ENCODE data around the gene ADGRA3. TPM values are rescaled to one million over a fixed set of nuclear protein-coding genes. Genes with fewer than 3 reads are reported as not detected.
"Not testable (repeated sequence)": the region's sequence is repeated elsewhere in the genome, so short reads cannot be mapped to it uniquely, and the experiment has no call there.

ADGRA3 gene
- total RNA-seq, 2 experiments from 2014 or later, result 2.6 to 3.2 TPM

GRCh38 chr4:22408474-22408873 lies 107.4 kb downstream of the ADGRA3 start:
- POLR2A ChIA-PET, result no interaction called here
- no peak overlapping the region for H3K27ac Mint-ChIP-seq
- DNase-seq, result no peak
- H3K9me3 Mint-ChIP-seq, result no peaks in the 10 kb centered on the region
- H3K36me3 Mint-ChIP-seq (ENCODE audit: low read depth), result no peaks in the 10 kb centered on the region
- no peak overlapping the region for H3K4me3 Mint-ChIP-seq
- no peaks in the 10 kb centered on the region for H3K4me1 Mint-ChIP-seq
- no peaks in the 10 kb centered on the region for H3K27me3 Mint-ChIP-seq
- CTCF ChIA-PET, result interaction anchor here (0.7 kb wide), 1 partner anchor 44 kb away, joined by 4 read pairs; no protein-coding TSS in a partner anchor

- no peaks in the 10 kb centered on the region for H3K4me1 Mint-ChIP-seq
- H3K9me3 Mint-ChIP-seq, result no peaks in the 10 kb centered on the region
- no peak overlapping the region for H3K4me3 Mint-ChIP-seq
- no peaks in the 10 kb centered on the region for H3K27me3 Mint-ChIP-seq
- no peaks in the 10 kb centered on the region for H3K36me3 Mint-ChIP-seq (ENCODE audit: low read depth)
- DNase-seq, result no peak
- no peak overlapping the region for H3K27ac Mint-ChIP-seq
- ChIA-PET CTCF (no interaction called here), POLR2A (no interaction called here)
These were observed 108.5 kb downstream of the ADGRA3 start for GRCh38 chr4:22407361-22407760.

GRCh38 chr4:22398671-22399070 lies 117.2 kb downstream of the ADGRA3 start:
- DNase-seq, result no peak
- POLR2A ChIA-PET, result no interaction called here
- H3K27ac Mint-ChIP-seq, result no peak overlapping the region
- CTCF ChIA-PET, result no interaction called here
- no peak overlapping the region for H3K4me3 Mint-ChIP-seq
- no peaks in the 10 kb centered on the region for H3K9me3 Mint-ChIP-seq
- H3K4me1 Mint-ChIP-seq, result no peaks in the 10 kb centered on the region
- no peaks in the 10 kb centered on the region for H3K27me3 Mint-ChIP-seq
- H3K36me3 Mint-ChIP-seq (ENCODE audit: low read depth), result no peaks in the 10 kb centered on the region

- H3K27ac Mint-ChIP-seq, result no peak overlapping the region
- DNase-seq, result no peak
- CTCF ChIA-PET, result no interaction called here
- POLR2A ChIA-PET, result no interaction called here
- no peak overlapping the region for H3K4me3 Mint-ChIP-seq
- no peaks in the 10 kb centered on the region for H3K27me3 Mint-ChIP-seq
- no peaks in the 10 kb centered on the region for H3K36me3 Mint-ChIP-seq (ENCODE audit: low read depth)
- no peaks in the 10 kb centered on the region for H3K9me3 Mint-ChIP-seq
- H3K4me1 Mint-ChIP-seq, result no peaks in the 10 kb centered on the region
These were observed 124.3 kb downstream of the ADGRA3 start for GRCh38 chr4:22391551-22391950.

- no peaks in the 10 kb centered on the region for H3K9me3 Mint-ChIP-seq
- ChIA-PET CTCF (interaction anchor here (0.6 to 2.5 kb wide), 4 partner anchors 11 to 600 kb away, joined by 3 to 12 read pairs (median 3); no protein-coding TSS in a partner anchor), POLR2A (no interaction called here)
- H3K27me3 Mint-ChIP-seq, result no peaks in the 10 kb centered on the region
- H3K36me3 Mint-ChIP-seq (ENCODE audit: low read depth), result no peaks in the 10 kb centered on the region
- peaks cover 1% of the 10 kb centered on the region for H3K4me1 Mint-ChIP-seq
- peak; percentile 59 for DNase-seq
- no peak overlapping the region for H3K4me3 Mint-ChIP-seq
- no peak overlapping the region for H3K27ac Mint-ChIP-seq
These were observed 126.5 kb downstream of the ADGRA3 start for GRCh38 chr4:22389240-22389870.

- no peaks in the 10 kb centered on the region for H3K36me3 Mint-ChIP-seq (ENCODE audit: low read depth)
- no peaks in the 10 kb centered on the region for H3K27me3 Mint-ChIP-seq
- DNase-seq, result no peak
- CTCF ChIA-PET, result no interaction called here
- POLR2A ChIA-PET, result no interaction called here
- H3K9me3 Mint-ChIP-seq, result no peaks in the 10 kb centered on the region
- no peak overlapping the region for H3K4me3 Mint-ChIP-seq
- peaks cover 1% of the 10 kb centered on the region for H3K4me1 Mint-ChIP-seq
- H3K27ac Mint-ChIP-seq, result no peak overlapping the region
These were observed 130.3 kb downstream of the ADGRA3 start for GRCh38 chr4:22385611-22386011.

GRCh38 chr4:22384154-22384553 lies 131.7 kb downstream of the ADGRA3 start:
- ChIA-PET CTCF (no interaction called here), POLR2A (no interaction called here)
- no peaks in the 10 kb centered on the region for H3K27me3 Mint-ChIP-seq
- H3K36me3 Mint-ChIP-seq (ENCODE audit: low read depth), result no peaks in the 10 kb centered on the region
- no peak overlapping the region for H3K4me3 Mint-ChIP-seq
- peaks cover 1% of the 10 kb centered on the region for H3K4me1 Mint-ChIP-seq
- H3K9me3 Mint-ChIP-seq, result no peaks in the 10 kb centered on the region
- no peak overlapping the region for H3K27ac Mint-ChIP-seq
- no peak for DNase-seq

- H3K27me3 Mint-ChIP-seq; H3K4me1 Mint-ChIP-seq; H3K9me3 Mint-ChIP-seq; H3K36me3 Mint-ChIP-seq (ENCODE audit: low read depth); POLR2A ChIA-PET; H3K4me3 Mint-ChIP-seq; H3K27ac Mint-ChIP-seq; CTCF ChIA-PET; DNase-seq: not testable (repeated sequence)
These were observed 133.7 kb downstream of the ADGRA3 start for GRCh38 chr4:22382216-22382615.

GRCh38 chr4:22372986-22373385 lies 142.9 kb downstream of the ADGRA3 start:
- POLR2A ChIA-PET, result no interaction called here
- CTCF ChIA-PET, result no interaction called here
- no peak for DNase-seq
- no peaks in the 10 kb centered on the region for H3K36me3 Mint-ChIP-seq (ENCODE audit: low read depth)
- H3K27ac Mint-ChIP-seq, result no peak overlapping the region
- H3K4me3 Mint-ChIP-seq, result no peak overlapping the region
- no peaks in the 10 kb centered on the region for H3K4me1 Mint-ChIP-seq
- no peaks in the 10 kb centered on the region for H3K9me3 Mint-ChIP-seq
- H3K27me3 Mint-ChIP-seq, result no peaks in the 10 kb centered on the region

GRCh38 chr4:22369901-22370562 lies 145.8 kb downstream of the ADGRA3 start:
- Mint-ChIP-seq H3K4me1 (no peaks in the 10 kb centered on the region), H3K4me3 (no peak overlapping the region), H3K36me3 (ENCODE audit: low read depth) (no peaks in the 10 kb centered on the region), H3K9me3 (no peaks in the 10 kb centered on the region), H3K27ac (no peak overlapping the region), H3K27me3 (no peaks in the 10 kb centered on the region)
- ChIA-PET CTCF (no interaction called here), POLR2A (no interaction called here)
- no peak for DNase-seq

GRCh38 chr4:22363787-22364186 lies 152.1 kb downstream of the ADGRA3 start:
- H3K9me3 Mint-ChIP-seq, result peaks cover 2% of the 10 kb centered on the region
- no peaks in the 10 kb centered on the region for H3K27me3 Mint-ChIP-seq
- no peak overlapping the region for H3K4me3 Mint-ChIP-seq
- no peaks in the 10 kb centered on the region for H3K36me3 Mint-ChIP-seq (ENCODE audit: low read depth)
- no peaks in the 10 kb centered on the region for H3K4me1 Mint-ChIP-seq
- no peak overlapping the region for H3K27ac Mint-ChIP-seq
- ChIA-PET POLR2A (no interaction called here), CTCF (no interaction called here)
- no peak for DNase-seq

GRCh38 chr4:22363036-22363435 lies 152.8 kb downstream of the ADGRA3 start:
- Mint-ChIP-seq H3K27me3 (no peaks in the 10 kb centered on the region), H3K9me3 (peaks cover 2% of the 10 kb centered on the region), H3K27ac (no peak overlapping the region), H3K36me3 (ENCODE audit: low read depth) (no peaks in the 10 kb centered on the region), H3K4me1 (no peaks in the 10 kb centered on the region), H3K4me3 (no peak overlapping the region)
- no peak for DNase-seq
- POLR2A ChIA-PET, result no interaction called here
- CTCF ChIA-PET, result no interaction called here

GRCh38 chr4:22356987-22357596 lies 158.8 kb downstream of the ADGRA3 start:
- H3K4me3 Mint-ChIP-seq, result no peak overlapping the region
- peaks cover 7% of the 10 kb centered on the region for H3K9me3 Mint-ChIP-seq
- no peak for DNase-seq
- H3K4me1 Mint-ChIP-seq, result no peaks in the 10 kb centered on the region
- POLR2A ChIA-PET, result no interaction called here
- CTCF ChIA-PET, result no interaction called here
- H3K27ac Mint-ChIP-seq, result no peak overlapping the region
- H3K36me3 Mint-ChIP-seq (ENCODE audit: low read depth), result no peaks in the 10 kb centered on the region
- no peaks in the 10 kb centered on the region for H3K27me3 Mint-ChIP-seq

- DNase-seq, result no peak
- H3K36me3 Mint-ChIP-seq (ENCODE audit: low read depth), result no peaks in the 10 kb centered on the region
- peaks cover 3% of the 10 kb centered on the region for H3K9me3 Mint-ChIP-seq
- H3K4me3 Mint-ChIP-seq, result no peak overlapping the region
- H3K27me3 Mint-ChIP-seq, result no peaks in the 10 kb centered on the region
- CTCF ChIA-PET, result no interaction called here
- POLR2A ChIA-PET, result no interaction called here
- no peak overlapping the region for H3K27ac Mint-ChIP-seq
- no peaks in the 10 kb centered on the region for H3K4me1 Mint-ChIP-seq
These were observed 167.5 kb downstream of the ADGRA3 start for GRCh38 chr4:22348410-22348809.

All from activated CD4-positive, alpha-beta T cell treated with anti-CD3 and anti-CD28 coated beads, Interleukin-2, amount 10 ng/mL, durations not matched to agents 7 days and 5 days (primary cell).